ENCODE measurements around the gene MLKL. TPM values are rescaled to one million over a fixed set of nuclear protein-coding genes. Genes with fewer than 3 reads are reported as not detected.

MLKL gene
- total RNA-seq, 6 experiments from 2014 or later: 2.6 to 13.1 (median 6.1) TPM

DNA sequence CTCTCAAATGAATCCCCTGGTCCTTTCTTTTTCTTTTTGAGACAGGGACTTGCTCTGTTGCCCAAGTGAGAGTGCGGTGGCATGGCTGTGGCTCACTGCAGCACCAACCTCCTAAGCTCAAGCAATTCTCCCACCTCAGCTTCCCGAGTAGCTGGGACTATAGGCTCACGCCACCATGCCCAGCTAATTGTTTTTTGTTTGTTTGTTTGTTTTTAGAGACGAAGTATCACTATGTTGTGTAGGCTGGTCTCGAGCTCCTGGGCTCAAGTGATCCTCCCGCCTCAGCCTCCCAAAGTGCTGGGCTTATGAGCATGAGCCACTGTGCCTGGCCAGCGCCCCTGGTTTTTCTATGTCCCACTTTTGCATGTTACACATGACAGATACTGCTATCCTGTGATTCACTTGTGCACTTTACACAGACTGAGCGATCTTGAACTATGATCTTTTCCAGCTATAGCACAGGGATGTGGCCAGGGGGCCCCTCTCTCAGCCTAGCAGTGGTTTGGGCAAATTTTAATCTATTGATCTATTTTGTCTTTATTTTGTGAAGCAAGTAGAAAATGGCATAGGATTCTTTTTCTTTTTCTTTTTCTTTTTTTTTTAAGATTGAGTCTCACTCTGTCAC lies 31.3 kb upstream of the MLKL start:
- TF ChIP-seq, protein P1, sequence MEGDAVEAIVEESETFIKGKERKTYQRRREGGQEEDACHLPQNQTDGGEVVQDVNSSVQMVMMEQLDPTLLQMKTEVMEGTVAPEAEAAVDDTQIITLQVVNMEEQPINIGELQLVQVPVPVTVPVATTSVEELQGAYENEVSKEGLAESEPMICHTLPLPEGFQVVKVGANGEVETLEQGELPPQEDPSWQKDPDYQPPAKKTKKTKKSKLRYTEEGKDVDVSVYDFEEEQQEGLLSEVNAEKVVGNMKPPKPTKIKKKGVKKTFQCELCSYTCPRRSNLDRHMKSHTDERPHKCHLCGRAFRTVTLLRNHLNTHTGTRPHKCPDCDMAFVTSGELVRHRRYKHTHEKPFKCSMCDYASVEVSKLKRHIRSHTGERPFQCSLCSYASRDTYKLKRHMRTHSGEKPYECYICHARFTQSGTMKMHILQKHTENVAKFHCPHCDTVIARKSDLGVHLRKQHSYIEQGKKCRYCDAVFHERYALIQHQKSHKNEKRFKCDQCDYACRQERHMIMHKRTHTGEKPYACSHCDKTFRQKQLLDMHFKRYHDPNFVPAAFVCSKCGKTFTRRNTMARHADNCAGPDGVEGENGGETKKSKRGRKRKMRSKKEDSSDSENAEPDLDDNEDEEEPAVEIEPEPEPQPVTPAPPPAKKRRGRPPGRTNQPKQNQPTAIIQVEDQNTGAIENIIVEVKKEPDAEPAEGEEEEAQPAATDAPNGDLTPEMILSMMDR (IDR thresholded peaks at IDR 0.05): no peak
- no peak for TF ChIP-seq POLR2A (IDR thresholded peaks at IDR 0.05)
- intact Hi-C loops (cut with DNase I): no loop called here
- DNase-seq: no peak
- Histone ChIP-seq H3K36me3 (no peaks in the 10 kb centered on the region), H3K4me3 (no peak overlapping the region), H3K4me1 (no peaks in the 10 kb centered on the region), H3K27ac (no peak overlapping the region), H3K9me3 (no peaks in the 10 kb centered on the region), H3K27me3 (no peaks in the 10 kb centered on the region)
- 78% methylated on average over 6 of the region's 8 CpGs for WGBS (ENCODE audit: insufficient coverage, low coverage, low lambda C conversion rate, missing lambda C conversion rate)
- ATAC-seq: no peak

DNA sequence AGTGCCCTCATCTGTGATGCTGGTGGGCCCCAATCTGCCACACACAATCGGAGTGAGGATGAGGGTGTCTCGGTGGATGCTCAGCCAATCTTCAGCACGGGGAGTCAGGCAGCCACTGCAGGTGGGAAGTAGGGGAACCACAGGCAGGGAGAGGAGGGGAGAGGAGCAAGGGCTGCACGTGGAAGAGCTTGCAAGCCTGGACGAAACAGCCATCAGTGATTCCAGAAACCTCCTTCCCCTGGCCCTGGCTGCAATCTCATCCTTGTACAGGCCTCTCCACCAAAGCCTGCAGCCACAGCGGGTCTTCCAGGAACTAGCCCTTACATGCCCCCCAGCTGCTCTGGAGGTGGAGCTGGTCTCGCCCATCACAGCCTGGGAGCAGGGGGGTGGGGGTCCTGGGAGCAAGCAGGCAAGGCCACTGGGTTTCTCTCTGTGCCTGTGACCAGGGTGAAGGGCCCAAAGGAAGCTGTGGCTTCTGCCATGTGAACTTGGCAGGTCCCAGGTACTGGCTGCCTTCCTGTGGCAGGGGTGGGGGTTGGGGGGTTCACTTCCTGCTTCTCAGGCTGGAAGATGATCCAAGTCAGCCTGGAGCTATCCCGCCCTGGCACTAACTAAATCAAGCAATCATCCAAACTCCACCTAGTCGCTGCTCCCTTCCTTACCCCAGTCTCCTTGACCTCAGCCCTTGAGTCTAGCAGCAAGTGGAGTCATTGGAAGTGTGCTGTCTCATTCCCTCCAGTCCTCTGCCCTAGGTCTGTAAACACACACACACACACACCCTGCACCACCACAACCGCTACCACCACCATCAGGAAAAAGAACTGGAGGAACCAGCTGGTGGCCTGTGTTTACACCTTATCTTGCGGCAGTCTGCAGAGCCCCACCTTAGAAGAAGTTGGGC lies 29.4 kb upstream of the MLKL start:
- H3K4me3 ChIP-seq: no peak overlapping the region
- DNase-seq (no peak), ATAC-seq (no peak)
- TF ChIP-seq, protein P1 (IDR thresholded peaks at IDR 0.05): no peak
- no peak for TF ChIP-seq POLR2A (IDR thresholded peaks at IDR 0.05)
- no peaks in the 10 kb centered on the region for H3K4me1 ChIP-seq
- H3K9me3 ChIP-seq: no peaks in the 10 kb centered on the region
- no peak overlapping the region for H3K27ac ChIP-seq
- 49% methylated on average over 9 of the region's 11 CpGs for WGBS (ENCODE audit: insufficient coverage, low coverage, low lambda C conversion rate, missing lambda C conversion rate)
- H3K36me3 ChIP-seq: no peaks in the 10 kb centered on the region
- H3K27me3 ChIP-seq: no peaks in the 10 kb centered on the region
- intact Hi-C loops (cut with DNase I): no loop called here

DNA sequence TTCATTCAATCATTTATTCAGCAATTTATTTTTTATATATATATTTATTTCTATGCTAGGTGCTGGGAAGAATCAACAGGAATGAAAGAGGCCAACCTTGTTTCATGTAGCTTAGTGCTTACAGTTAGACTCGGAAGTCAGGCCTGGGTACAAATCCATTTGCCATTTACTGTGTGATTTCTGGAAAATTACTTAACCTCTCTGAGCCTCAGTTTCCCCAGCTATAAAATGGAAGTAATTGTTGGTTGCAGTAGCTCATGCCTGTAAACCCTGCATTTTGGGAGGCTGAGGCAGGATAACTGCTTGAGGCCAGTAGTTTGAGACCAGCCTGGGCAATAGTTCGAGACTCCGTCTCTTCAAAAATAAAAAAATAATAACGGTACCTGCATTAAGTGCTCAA lies 27.2 kb upstream of the MLKL start:
- H3K27me3 ChIP-seq: no peaks in the 10 kb centered on the region
- intact Hi-C loops (cut with DNase I): no loop called here
- no peak overlapping the region for H3K4me3 ChIP-seq
- no peak for ATAC-seq
- WGBS (ENCODE audit: insufficient coverage, low coverage, low lambda C conversion rate, missing lambda C conversion rate): 97% methylated on average over 4 of the region's 4 CpGs
- no peak overlapping the region for H3K27ac ChIP-seq
- no peaks in the 10 kb centered on the region for H3K36me3 ChIP-seq
- DNase-seq: no peak
- no peak for TF ChIP-seq POLR2A (IDR thresholded peaks at IDR 0.05)
- TF ChIP-seq, protein P1 (IDR thresholded peaks at IDR 0.05): no peak
- H3K9me3 ChIP-seq: no peaks in the 10 kb centered on the region
- H3K4me1 ChIP-seq: no peaks in the 10 kb centered on the region

DNA sequence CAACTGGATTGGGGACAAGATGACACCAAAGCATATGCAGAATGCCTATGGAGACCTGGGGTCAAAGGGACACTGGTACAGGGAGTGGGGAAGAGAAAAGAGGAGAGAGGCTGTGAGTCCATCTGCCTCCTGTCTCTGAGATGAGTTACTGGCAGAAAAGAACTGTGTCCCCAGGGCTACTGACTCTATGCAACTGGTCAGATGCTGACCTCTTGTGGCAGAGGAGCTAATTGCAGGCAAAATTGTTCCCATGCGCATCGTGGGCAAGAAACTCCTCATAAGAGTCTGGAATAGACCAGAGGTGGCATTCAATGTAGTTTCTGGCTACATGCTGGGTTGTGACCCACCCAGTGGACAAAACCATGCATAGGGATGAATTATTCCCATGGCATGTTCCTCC lies 26.1 kb upstream of the MLKL start:
- Histone ChIP-seq H3K36me3 (no peaks in the 10 kb centered on the region), H3K9me3 (no peaks in the 10 kb centered on the region), H3K4me1 (no peaks in the 10 kb centered on the region), H3K27ac (no peak overlapping the region), H3K4me3 (no peak overlapping the region), H3K27me3 (no peaks in the 10 kb centered on the region)
- ATAC-seq (no peak), DNase-seq (peak in 1 of 3 donors; percentile 5)
- TF ChIP-seq, protein P1 (IDR thresholded peaks at IDR 0.05): peak in 3 of 4 donors; percentile 23 to 39 (median 27)
- TF ChIP-seq POLR2A (IDR thresholded peaks at IDR 0.05): no peak
- intact Hi-C loops (cut with DNase I): no loop called here
- WGBS (ENCODE audit: insufficient coverage, low coverage, low lambda C conversion rate, missing lambda C conversion rate): 60% methylated on average over 1 of the region's 2 CpGs
